ENCODE data around the gene ETV6.

- TF ChIP-seq CTCF (IDR thresholded peaks at IDR 0.05) (no peak), POLR2A (IDR thresholded peaks at IDR 0.05) (no peak)
Measured at GRCh38 chr12:11832093-11832492, 182.6 kb downstream of the ETV6 start.

All from upper lobe of left lung (tissue), 4 donors.